Activated CD8-positive, alpha-beta T cell treated with anti-CD3 and anti-CD28 coated beads for 36 hours (primary cell): ENCODE measurements around the gene SERPINA6. TPM values are rescaled to one million over a fixed set of nuclear protein-coding genes. Genes with fewer than 3 reads are reported as not detected.
"Not testable (repeated sequence)": the region's sequence is repeated elsewhere in the genome, so short reads cannot be mapped to it uniquely, and the experiment has no call there.

Experiments
- ATAC-seq: fragments of 200-7000 bp; cut with Tn5 transposase; one replicate; pipeline ENCODE4 v1.10.0; 2021; ENCODE audit warnings: mild to moderate bottlenecking, moderate library complexity
- CTCF ChIA-PET: fragments of 350-600 bp; sonication (Branson Sonifier 250); formaldehyde crosslinking; loops from one replicate; lab custom pipeline; 2021; ENCODE audit warnings: antibody characterized with exemption; lab: Charles Lee
- POLR2A ChIA-PET: fragments of 350-600 bp; sonication (Branson Sonifier 250); formaldehyde crosslinking; loops from one replicate; lab custom pipeline; 2021; ENCODE audit warnings: antibody characterized with exemption; lab: Charles Lee
- DNase-seq: peaks from one replicate; pipeline ENCODE4 v3.0.0-alpha.2; 2020
- H3K27ac Mint-ChIP-seq: one replicate; pipeline ENCODE4 v1.8.0; 2021; ENCODE audit warnings: mild to moderate bottlenecking, mixed read lengths
- H3K27me3 Mint-ChIP-seq: one replicate; pipeline ENCODE4 v1.8.0; 2021; ENCODE audit warnings: mixed read lengths
- H3K36me3 Mint-ChIP-seq: one replicate; pipeline ENCODE4 v1.8.0; 2021; ENCODE audit warnings: low read depth, mixed read lengths
- H3K4me1 Mint-ChIP-seq: one replicate; pipeline ENCODE4 v1.8.0; 2021; ENCODE audit warnings: low read depth, mixed read lengths
- H3K4me3 Mint-ChIP-seq: one replicate; pipeline ENCODE4 v1.8.0; 2021; ENCODE audit warnings: mild to moderate bottlenecking, moderate library complexity, mixed read lengths
- H3K9me3 Mint-ChIP-seq: one replicate; pipeline ENCODE4 v1.8.0; 2021; ENCODE audit warnings: mixed read lengths
- CTCF ChIP-seq: fragments of 200-600 bp; IDR thresholded peaks from one replicate; pipeline ENCODE4 v1.8.0; 2022; ENCODE audit warnings: antibody characterized with exemption, mild to moderate bottlenecking
- intact Hi-C: fragments of 100-400 bp; cut with micrococcal nuclease; formaldehyde crosslinking; loops from one replicate; pipeline ENCODE4 v1.10.0; 2022
- total RNA-seq, 2 experiments: library from RNA; stranded (reverse); gene quantifications; one replicate each; pipeline ENCODE4 v1.2.3, GENCODE V29; 2021

SERPINA6 gene
- total RNA-seq, 2 experiments from 2014 or later: not detected

- H3K4me3 Mint-ChIP-seq: no peak overlapping the region
- no peaks in the 10 kb centered on the region for H3K4me1 Mint-ChIP-seq
- TF ChIP-seq CTCF: no peak
- ATAC-seq (no peak), DNase-seq (no peak)
- ChIA-PET POLR2A (no interaction called here), CTCF (interaction anchor here (0.8 kb wide), 1 partner anchor 242 kb away, joined by 4 read pairs; no protein-coding TSS in a partner anchor)
- H3K9me3 Mint-ChIP-seq: no peaks in the 10 kb centered on the region
- intact Hi-C loops: no loop called here
- no peak overlapping the region for H3K27ac Mint-ChIP-seq
- peaks cover 5% of the 10 kb centered on the region for H3K27me3 Mint-ChIP-seq
- H3K36me3 Mint-ChIP-seq: no peaks in the 10 kb centered on the region
These were observed 44.4 kb downstream of the SERPINA6 start for GRCh38 chr14:94278731-94279130.

GRCh38 chr14:94276898-94277561 is 46.1 kb downstream of the SERPINA6 start:
- peaks cover 11% of the 10 kb centered on the region for H3K27me3 Mint-ChIP-seq
- H3K4me3 Mint-ChIP-seq, H3K36me3 Mint-ChIP-seq, intact Hi-C loops, H3K4me1 Mint-ChIP-seq, H3K27ac Mint-ChIP-seq, POLR2A ChIA-PET, CTCF ChIA-PET, H3K9me3 Mint-ChIP-seq, DNase-seq, ATAC-seq: not testable (repeated sequence)

DNA sequence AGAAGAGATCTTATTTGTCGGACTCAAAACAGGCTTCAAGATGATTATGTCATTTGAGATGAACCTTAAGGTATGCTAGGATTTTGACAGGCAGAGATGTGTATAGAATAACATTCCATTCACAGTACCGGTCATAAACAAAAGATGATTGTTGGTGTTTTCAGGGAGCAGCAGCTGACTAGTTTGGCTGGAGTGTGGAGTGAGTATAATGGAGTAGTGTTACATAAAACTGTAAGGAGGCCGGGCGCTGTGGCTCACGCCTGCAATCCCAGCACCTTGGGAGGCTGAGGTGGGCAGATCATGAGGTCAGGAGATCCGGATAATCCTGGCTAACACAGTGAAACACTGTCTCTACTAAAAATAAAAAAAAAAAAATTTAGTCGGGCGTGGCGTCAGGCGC is 54.0 kb downstream of the SERPINA6 start:
- Mint-ChIP-seq H3K4me1 (no peaks in the 10 kb centered on the region), H3K27me3 (peaks cover 18% of the 10 kb centered on the region), H3K9me3 (no peaks in the 10 kb centered on the region), H3K36me3 (no peaks in the 10 kb centered on the region), H3K27ac (no peak overlapping the region), H3K4me3 (no peak overlapping the region)
- intact Hi-C loops: no loop called here
- POLR2A ChIA-PET: no interaction called here
- CTCF ChIA-PET: no interaction called here
- TF ChIP-seq CTCF: no peak
- ATAC-seq (no peak), DNase-seq (no peak)

DNA sequence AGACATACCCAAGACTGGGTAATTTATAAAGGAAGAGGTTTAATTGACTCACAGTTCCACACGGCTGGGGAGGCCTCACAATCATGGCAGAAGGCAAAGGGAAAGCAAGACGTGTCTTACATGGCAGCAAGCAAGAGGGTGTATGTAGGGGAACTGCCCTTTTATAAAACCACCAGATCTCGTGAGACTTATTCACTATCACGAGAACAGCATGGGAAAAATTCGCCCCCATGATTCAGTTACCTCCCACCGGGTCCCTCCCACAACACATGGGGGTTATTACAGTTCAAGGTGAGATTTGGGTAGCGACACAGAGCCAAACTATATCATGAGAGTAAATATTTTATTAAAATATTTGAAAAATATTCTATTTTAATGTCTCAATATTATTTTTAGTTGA is 54.6 kb downstream of the SERPINA6 start:
- H3K4me3 Mint-ChIP-seq, ATAC-seq, POLR2A ChIA-PET, H3K27ac Mint-ChIP-seq, DNase-seq, H3K9me3 Mint-ChIP-seq, H3K4me1 Mint-ChIP-seq, CTCF ChIA-PET, intact Hi-C loops, H3K36me3 Mint-ChIP-seq: not testable (repeated sequence)
- H3K27me3 Mint-ChIP-seq: peaks cover 18% of the 10 kb centered on the region

GRCh38 chr14:94267352-94267751 is 55.8 kb downstream of the SERPINA6 start:
- Mint-ChIP-seq H3K36me3 (no peaks in the 10 kb centered on the region), H3K27me3 (peaks cover 12% of the 10 kb centered on the region), H3K27ac (no peak overlapping the region), H3K4me1 (no peaks in the 10 kb centered on the region), H3K9me3 (peaks cover 5% of the 10 kb centered on the region), H3K4me3 (no peak overlapping the region)
- POLR2A ChIA-PET: no interaction called here
- DNase-seq: no peak
- no peak for ATAC-seq
- intact Hi-C loops: no loop called here
- TF ChIP-seq CTCF: no peak
- CTCF ChIA-PET: no interaction called here

- H3K36me3 Mint-ChIP-seq, intact Hi-C loops, POLR2A ChIA-PET, ATAC-seq, DNase-seq, H3K4me3 Mint-ChIP-seq, CTCF ChIA-PET, H3K27me3 Mint-ChIP-seq, H3K4me1 Mint-ChIP-seq, H3K27ac Mint-ChIP-seq: not testable (repeated sequence)
- peaks cover 15% of the 10 kb centered on the region for H3K9me3 Mint-ChIP-seq
These were observed 58.9 kb downstream of the SERPINA6 start for GRCh38 chr14:94264195-94264594.

Other genes starting within 250 kb of the SERPINA6 start
- gene DDX24, start 242.1 kb downstream of the SERPINA6 start, total RNA-seq: 100 to 1,000 TPM; 272 to 275 TPM
- 10 to 100 TPM; 21.9 to 23.3 TPM for gene IFI27L1, start 242.0 kb downstream of the SERPINA6 start, total RNA-seq
- 1 to 10 TPM in 1 of 2 experiments, under 1 TPM in 1; 0.86 to 4.1 TPM for gene IFI27, start 212.6 kb downstream of the SERPINA6 start, total RNA-seq
- 10 to 100 TPM; 43.0 to 44.5 TPM for gene IFI27L2, start 193.7 kb downstream of the SERPINA6 start, total RNA-seq
- gene PPP4R4, start 149.0 kb downstream of the SERPINA6 start, total RNA-seq: 1 to 10 TPM in 1 of 2 experiments, under 1 TPM in 1; 0.63 to 1.2 TPM
- gene SERPINA10, start 30.1 kb downstream of the SERPINA6 start, total RNA-seq: not detected
- gene SERPINA2, start 43.4 kb upstream of the SERPINA6 start, total RNA-seq: not detected
- 1 to 10 TPM; 1.0 to 1.9 TPM for gene SERPINA1, start 65.3 kb upstream of the SERPINA6 start, total RNA-seq
- not detected for gene SERPINA11, start 129.5 kb upstream of the SERPINA6 start, total RNA-seq
- gene SERPINA9, start 152.9 kb upstream of the SERPINA6 start, total RNA-seq: not detected
- gene SERPINA12, start 186.1 kb upstream of the SERPINA6 start, total RNA-seq: not detected
- gene SERPINA4, start 238.1 kb upstream of the SERPINA6 start, total RNA-seq: not detected